ENCODE measurements around the gene LITAFD.

GRCh38 chr16:8923199-8923598 lies 41.0 kb downstream of the LITAFD start:
- no peak for TF ChIP-seq TEAD2 (tag; IDR thresholded peaks at IDR 0.05)
- no peak for TF ChIP-seq CTCF (IDR thresholded peaks at IDR 0.05 in 2 of 3, conservative IDR thresholded peaks at IDR 0.05 in 1 of 3; ENCODE audit: insufficient read depth in 2 of 3, low read depth in 1 of 3, low read length in 3 of 3)
- no peak for TF ChIP-seq PPARD (CRISPR knock-in tag; IDR thresholded peaks at IDR 0.05)
- TF ChIP-seq ESRRA (IDR thresholded peaks at IDR 0.05; ENCODE audit: borderline replicate concordance, low read depth), result no peak
- TF ChIP-seq KDM1A (IDR thresholded peaks at IDR 0.05), result no peak
- no peak for TF ChIP-seq ZNF274 (IDR thresholded peaks at IDR 0.05; ENCODE audit: borderline replicate concordance, low read depth, low read length)
- no peak for TF ChIP-seq NUFIP1 (IDR thresholded peaks at IDR 0.05; ENCODE audit: partially characterized antibody)
- no peak for TF ChIP-seq ELK1 (CRISPR knock-in tag; IDR thresholded peaks at IDR 0.05)
- TF ChIP-seq POLR2AphosphoS5 (IDR thresholded peaks at IDR 0.05; ENCODE audit: control insufficient read depth, insufficient read depth, low read depth, low read length), result no peak
